T-helper 17 cell (primary cell): ENCODE data around the gene ZFR2. TPM values are rescaled to one million over a fixed set of nuclear protein-coding genes. Genes with fewer than 3 reads are reported as not detected.
A peak's percentile ranks its signal among the peaks of the same experiment; 100 is the strongest.

Experiments
- ATAC-seq: fragments of 150-1000 bp; cut with Tn5 transposase; 2 replicates; pipeline ENCODE4 v1.10.0; 2021; ENCODE audit warnings: mild to moderate bottlenecking, moderate library complexity
- DNase-seq, 3 donors: peaks; one replicate each; pipeline versions ENCODE4 v3.0.0 to v3.0.0-alpha.2; 2020 to 2021
- H3K9me3 ChIP-seq: one replicate; pipeline ENCODE4 v1.7.0; 2013; ENCODE audit warnings: low read length, mild to moderate bottlenecking; ENCODE audit not compliant: control insufficient read depth, poor library complexity, severe bottlenecking
- H3K27ac Mint-ChIP-seq: one replicate; pipeline ENCODE4 v1.8.0; 2022; ENCODE audit warnings: mild to moderate bottlenecking, moderate library complexity, mixed read lengths
- H3K27me3 Mint-ChIP-seq: one replicate; pipeline ENCODE4 v1.8.0; 2022; ENCODE audit warnings: mixed read lengths
- H3K36me3 Mint-ChIP-seq: one replicate; pipeline ENCODE4 v1.8.0; 2022; ENCODE audit warnings: low read depth, mixed read lengths
- H3K4me1 Mint-ChIP-seq: one replicate; pipeline ENCODE4 v1.8.0; 2022; ENCODE audit warnings: mild to moderate bottlenecking, mixed read lengths
- H3K4me3 Mint-ChIP-seq: one replicate; pipeline ENCODE4 v1.8.0; 2022; ENCODE audit warnings: mild to moderate bottlenecking, moderate library complexity, mixed read lengths
- total RNA-seq, 4 donors: library from RNA in 2 of 4; stranded (reverse) in 2 of 4; gene quantifications; one replicate each; pipeline ENCODE4 v1.2.3 and lab custom pipeline; 2022 to 2026

Gene ZFR2
- 1 to 10 TPM; 1.2 to 1.3 TPM for total RNA-seq
- total RNA-seq (lab: John Stamatoyannopoulos, UW) = 0.23 to 0.93 reads per million in 2 donors

- no peaks in the 10 kb centered on the region for H3K9me3 ChIP-seq
- ATAC-seq = peak; percentile 44
- peaks cover 6% of the 10 kb centered on the region for H3K36me3 Mint-ChIP-seq
- H3K27ac Mint-ChIP-seq = no peak within 1 kb of the TSS
- peaks cover 7% of the 10 kb centered on the region for H3K4me1 Mint-ChIP-seq
- DNase-seq = peak in 1 of 3 donors; percentile 20
- peaks cover 41% of the 10 kb centered on the region for H3K27me3 Mint-ChIP-seq
- H3K4me3 Mint-ChIP-seq = peak within 1 kb of the TSS; percentile 63
These were observed at the start of gene ZFR2 for GRCh38 chr19:3868770-3869456. Gene ZFR2, minus strand, starts transcription at chr19:3869038. Its CDS starts 21 bp downstream, at chr19:3869017.

DNA sequence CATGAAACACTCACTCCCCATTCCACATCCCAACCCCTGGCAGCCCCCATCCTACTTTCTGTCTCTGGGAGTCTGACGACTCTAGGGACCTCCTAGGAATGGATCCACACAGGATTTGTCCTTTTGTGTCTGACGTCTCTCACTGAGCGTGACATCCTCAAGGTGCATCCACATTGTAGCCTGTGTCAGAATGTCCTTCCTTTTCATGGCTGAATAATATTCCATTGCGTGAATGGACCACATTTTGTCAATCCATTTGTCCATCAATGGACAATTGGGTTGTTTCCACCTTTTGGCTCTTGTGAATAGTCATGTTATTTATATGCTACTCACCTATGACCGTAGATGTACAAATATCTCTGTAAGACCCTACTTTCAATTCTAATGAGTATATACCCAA lies 47.2 kb upstream of the ZFR2 start:
- Mint-ChIP-seq H3K27me3 (peaks cover 14% of the 10 kb centered on the region), H3K4me3 (no peak overlapping the region), H3K27ac (no peak overlapping the region), H3K36me3 (peaks cover 2% of the 10 kb centered on the region), H3K4me1 (no peaks in the 10 kb centered on the region)
- DNase-seq (no peak), ATAC-seq (no peak)
- no peaks in the 10 kb centered on the region for H3K9me3 ChIP-seq

DNA sequence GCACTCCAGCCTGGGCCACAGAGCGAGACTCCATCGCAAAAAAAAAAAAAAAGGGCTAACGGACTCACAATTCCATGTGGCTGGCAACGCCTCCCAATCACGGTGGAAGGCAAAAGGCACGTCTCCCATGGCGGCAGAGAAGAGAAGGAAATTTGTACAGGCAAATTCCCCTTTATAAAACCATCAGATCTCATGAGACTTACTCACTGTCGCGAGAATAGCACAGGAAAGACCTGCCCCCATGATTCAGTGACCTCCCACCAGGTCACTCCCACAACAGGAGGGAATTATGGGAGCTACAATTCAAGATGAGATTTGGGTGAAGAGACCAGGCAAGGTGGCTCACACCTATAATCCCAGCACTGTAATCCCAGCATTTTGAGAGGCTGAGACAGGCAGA lies 45.4 kb upstream of the ZFR2 start:
- H3K27me3 Mint-ChIP-seq = peaks cover 14% of the 10 kb centered on the region

DNA sequence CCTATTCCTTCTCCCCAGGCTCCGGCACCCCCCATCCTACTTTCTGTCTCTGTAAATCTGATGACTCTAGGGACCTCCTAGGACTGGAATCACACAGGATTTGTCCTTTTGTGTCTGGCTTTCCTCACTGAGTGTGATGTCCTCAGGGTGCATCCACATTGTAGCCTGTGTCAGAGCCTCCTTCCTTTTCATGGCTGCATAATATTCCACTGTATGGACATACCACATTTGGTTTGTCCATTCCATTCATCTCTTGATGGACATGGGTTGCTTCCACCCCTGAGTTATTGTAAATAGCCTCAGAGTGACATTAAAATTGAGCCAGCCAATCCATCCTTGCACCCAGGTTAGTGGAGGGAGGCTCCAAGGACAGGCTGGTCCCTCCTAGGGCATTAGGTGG lies 41.3 kb upstream of the ZFR2 start:
- H3K4me1 Mint-ChIP-seq = no peaks in the 10 kb centered on the region
- peaks cover 14% of the 10 kb centered on the region for H3K27me3 Mint-ChIP-seq
- ATAC-seq (no peak), DNase-seq (no peak)
- no peaks in the 10 kb centered on the region for H3K9me3 ChIP-seq
- H3K4me3 Mint-ChIP-seq = no peak overlapping the region
- H3K27ac Mint-ChIP-seq = no peak overlapping the region
- no peaks in the 10 kb centered on the region for H3K36me3 Mint-ChIP-seq

More for the DNA sequence above, 45.4 kb upstream of the ZFR2 start:
- Mint-ChIP-seq H3K27ac (no peak overlapping the region), H3K36me3 (peaks cover 2% of the 10 kb centered on the region), H3K4me1 (no peaks in the 10 kb centered on the region), H3K4me3 (no peak overlapping the region)
- H3K9me3 ChIP-seq = no peaks in the 10 kb centered on the region
- ATAC-seq = no peak
- no peak for DNase-seq

DNA sequence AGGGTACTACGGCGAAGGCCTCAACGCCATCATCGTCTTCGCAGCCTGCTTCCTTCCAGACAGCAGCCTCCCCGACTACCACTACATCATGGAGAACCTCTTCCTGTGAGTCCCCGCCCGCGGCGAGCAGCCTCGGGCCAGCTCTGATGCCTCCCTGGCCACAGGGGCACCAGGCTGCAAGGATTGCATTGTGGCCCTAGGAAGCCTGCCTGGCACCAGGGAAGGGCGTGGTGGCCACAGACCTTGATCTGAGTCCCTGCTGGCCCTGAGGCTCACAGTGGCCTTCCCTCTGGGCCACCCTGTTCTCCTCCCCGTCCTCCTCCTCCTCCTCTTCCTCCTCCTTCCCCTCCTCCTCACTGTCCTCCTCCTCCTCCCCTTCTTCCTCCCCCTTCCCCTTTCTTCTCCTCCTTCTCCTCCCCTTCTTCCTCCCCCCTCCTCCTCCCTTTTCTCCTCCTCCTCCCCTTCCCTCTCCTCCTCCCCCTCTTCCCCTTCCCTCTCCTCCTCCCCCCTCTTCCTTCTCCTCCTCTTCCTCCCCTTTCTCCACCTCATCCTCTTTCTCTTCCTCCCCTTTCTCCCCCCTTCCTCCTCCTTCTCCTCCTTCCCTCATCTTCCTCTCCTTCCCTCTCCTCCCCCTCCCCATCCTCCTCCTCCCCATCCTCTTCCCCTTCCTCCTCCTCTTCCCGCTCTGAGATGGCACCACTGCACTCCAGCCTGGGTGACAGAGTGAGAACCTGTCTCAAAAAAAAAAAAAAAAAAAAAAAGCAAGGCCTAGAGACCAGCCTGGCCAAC lies 39.6 kb upstream of the ZFR2 start:
- Mint-ChIP-seq H3K4me1 (no peaks in the 10 kb centered on the region), H3K27me3 (peaks cover 5% of the 10 kb centered on the region), H3K4me3 (peak overlapping the region; percentile 41), H3K27ac (no peak overlapping the region), H3K36me3 (no peaks in the 10 kb centered on the region)
- no peaks in the 10 kb centered on the region for H3K9me3 ChIP-seq
- DNase-seq = no peak
- no peak for ATAC-seq

GRCh38 chr19:3907626-3908265 lies 38.9 kb upstream of the ZFR2 start:
- H3K27me3 Mint-ChIP-seq = no peaks in the 10 kb centered on the region
- H3K9me3 ChIP-seq = no peaks in the 10 kb centered on the region
- H3K27ac Mint-ChIP-seq = no peak overlapping the region
- DNase-seq (no peak), ATAC-seq (no peak)
- no peak overlapping the region for H3K4me3 Mint-ChIP-seq
- H3K36me3 Mint-ChIP-seq = no peaks in the 10 kb centered on the region
- no peaks in the 10 kb centered on the region for H3K4me1 Mint-ChIP-seq

DNA sequence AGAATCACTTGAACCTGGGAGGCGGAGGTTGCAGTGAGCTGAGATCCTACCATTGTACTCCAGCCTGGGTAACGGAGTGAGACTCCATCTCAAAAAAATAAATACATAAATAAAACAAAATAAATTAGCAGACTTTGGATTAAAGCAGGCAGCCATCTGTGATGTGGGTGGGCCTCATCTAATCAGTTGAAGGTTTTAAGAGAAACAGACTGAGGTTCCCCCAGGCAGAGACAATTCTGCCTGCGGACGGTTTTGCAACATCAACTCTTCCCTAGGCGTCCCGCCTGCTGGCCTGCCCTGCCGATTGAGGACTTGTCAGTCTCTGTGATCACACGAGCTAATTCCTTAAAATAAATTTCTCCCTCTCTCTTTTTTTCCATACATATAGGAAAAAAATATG lies 35.4 kb upstream of the ZFR2 start:
- no peaks in the 10 kb centered on the region for H3K9me3 ChIP-seq
- DNase-seq (no peak), ATAC-seq (no peak)
- Mint-ChIP-seq H3K4me3 (no peak overlapping the region), H3K27me3 (no peaks in the 10 kb centered on the region), H3K27ac (no peak overlapping the region), H3K36me3 (no peaks in the 10 kb centered on the region), H3K4me1 (no peaks in the 10 kb centered on the region)

GRCh38 chr19:3902317-3902973 lies 33.6 kb upstream of the ZFR2 start:
- no peak for ATAC-seq
- Mint-ChIP-seq H3K36me3 (peaks cover 2% of the 10 kb centered on the region), H3K4me1 (peaks cover 4% of the 10 kb centered on the region), H3K4me3 (peak overlapping the region; percentile 12), H3K27me3 (no peaks in the 10 kb centered on the region), H3K27ac (no peak overlapping the region)
- H3K9me3 ChIP-seq = no peaks in the 10 kb centered on the region
- DNase-seq = no peak

DNA sequence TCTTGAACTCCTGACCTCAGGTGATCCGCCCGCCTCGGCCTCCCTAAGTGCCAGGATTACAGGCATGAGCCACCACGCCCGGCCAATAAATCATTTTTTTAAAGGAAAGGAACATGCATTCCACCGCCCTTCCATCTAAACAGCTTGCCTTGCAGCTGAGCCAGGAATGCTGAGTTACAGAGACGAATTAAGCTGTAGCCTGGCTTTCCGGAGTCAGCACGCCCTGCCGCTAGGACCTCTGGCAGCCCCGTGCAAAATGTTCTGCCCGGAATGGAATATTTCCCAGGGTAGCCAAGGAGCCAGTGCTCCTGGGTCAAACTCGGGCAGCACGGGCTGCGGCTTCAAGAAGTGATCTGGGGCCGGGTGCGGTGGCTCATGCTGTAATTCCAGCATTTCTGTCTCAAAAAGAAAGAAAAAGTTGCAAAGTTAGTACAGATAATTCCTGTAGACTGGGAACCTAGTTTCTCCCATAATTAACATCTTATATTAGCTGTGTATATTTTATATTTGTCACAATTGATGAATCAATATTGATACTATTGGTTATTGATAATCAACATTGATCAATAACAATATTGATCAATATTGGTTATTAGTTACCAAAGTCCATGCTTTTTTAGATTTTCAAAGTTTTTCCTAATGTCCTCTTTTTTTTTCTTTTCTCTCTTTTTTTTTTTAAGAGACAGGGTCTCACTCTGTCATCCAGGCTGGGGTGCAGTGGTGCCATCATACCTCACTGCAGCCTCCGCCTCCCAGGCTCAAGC lies 30.9 kb upstream of the ZFR2 start:
- ATAC-seq = no peak
- no peak for DNase-seq
- peaks cover 5% of the 10 kb centered on the region for H3K27me3 Mint-ChIP-seq

DNA sequence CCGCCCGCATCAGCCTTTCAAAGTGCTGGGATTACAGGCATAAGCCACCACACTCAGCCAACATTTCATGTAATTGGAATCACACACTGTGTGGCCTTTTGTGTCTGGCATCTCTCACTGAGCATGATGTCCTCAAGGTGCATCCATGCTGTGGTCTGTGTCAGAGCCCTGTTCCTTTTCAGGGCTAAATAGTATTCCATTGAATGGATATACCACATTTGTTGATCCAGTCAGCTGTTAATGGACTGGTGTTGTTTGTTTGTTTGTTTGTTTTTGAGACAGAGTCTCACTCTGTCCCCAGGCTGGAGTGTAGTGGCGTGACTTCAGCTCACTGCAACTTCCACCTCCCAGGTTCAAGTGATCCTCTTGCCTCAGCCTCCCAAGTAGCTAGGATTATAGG lies 29.6 kb upstream of the ZFR2 start:
- peaks cover 5% of the 10 kb centered on the region for H3K36me3 Mint-ChIP-seq
- H3K4me3 Mint-ChIP-seq = no peak overlapping the region
- no peaks in the 10 kb centered on the region for H3K9me3 ChIP-seq
- no peak overlapping the region for H3K27ac Mint-ChIP-seq
- H3K4me1 Mint-ChIP-seq = peaks cover 4% of the 10 kb centered on the region
- DNase-seq = no peak
- no peak for ATAC-seq
- H3K27me3 Mint-ChIP-seq = peaks cover 6% of the 10 kb centered on the region

More for the DNA sequence above, 30.9 kb upstream of the ZFR2 start:
- Mint-ChIP-seq H3K4me1 (peaks cover 4% of the 10 kb centered on the region), H3K27ac (no peak overlapping the region), H3K4me3 (no peak overlapping the region), H3K36me3 (peaks cover 5% of the 10 kb centered on the region)
- no peaks in the 10 kb centered on the region for H3K9me3 ChIP-seq

GRCh38 chr19:3897936-3898335 lies 29.1 kb upstream of the ZFR2 start:
- H3K4me1 Mint-ChIP-seq = peaks cover 4% of the 10 kb centered on the region
- peaks cover 6% of the 10 kb centered on the region for H3K27me3 Mint-ChIP-seq
- no peak overlapping the region for H3K4me3 Mint-ChIP-seq
- H3K27ac Mint-ChIP-seq = no peak overlapping the region
- DNase-seq = no peak
- H3K9me3 ChIP-seq = no peaks in the 10 kb centered on the region
- peaks cover 5% of the 10 kb centered on the region for H3K36me3 Mint-ChIP-seq
- ATAC-seq = no peak

DNA sequence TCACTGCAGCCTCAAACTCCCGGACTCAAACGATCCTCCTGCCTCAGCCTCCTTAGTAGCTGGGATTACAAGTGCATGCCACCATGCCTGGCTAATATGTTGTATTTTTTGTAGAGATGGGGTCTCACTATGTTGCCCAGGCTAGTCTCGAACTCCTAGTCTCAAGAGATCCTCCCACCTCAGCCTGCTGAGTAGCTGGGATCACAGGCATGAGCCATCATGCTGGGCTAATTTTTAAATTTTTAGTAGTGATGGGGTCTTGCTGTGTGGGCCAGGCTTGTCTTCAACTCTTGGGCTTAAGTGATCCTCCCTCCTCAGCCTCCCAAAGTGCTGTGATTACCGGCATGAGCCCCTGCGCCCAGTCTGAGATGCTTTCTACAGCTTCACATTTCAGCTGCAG lies 26.9 kb upstream of the ZFR2 start:
- no peak for DNase-seq
- H3K27me3 Mint-ChIP-seq = peaks cover 6% of the 10 kb centered on the region
- peaks cover 4% of the 10 kb centered on the region for H3K4me1 Mint-ChIP-seq
- no peaks in the 10 kb centered on the region for H3K9me3 ChIP-seq
- no peak overlapping the region for H3K27ac Mint-ChIP-seq
- H3K4me3 Mint-ChIP-seq = no peak overlapping the region
- H3K36me3 Mint-ChIP-seq = peaks cover 5% of the 10 kb centered on the region
- no peak for ATAC-seq
